Fibroblast of pulmonary artery (primary cell): ENCODE data around the gene YEATS2.
"Not testable (repeated sequence)": the region's sequence is repeated elsewhere in the genome, so short reads cannot be mapped to it uniquely, and the experiment has no call there.

Experiments
- DNase-seq: peaks from one replicate; pipeline ENCODE4 v3.0.0-alpha.2; 2010; ENCODE audit warnings: low read depth
- H3K4me3 ChIP-seq: replicated peaks from 2 replicates; pipeline ENCODE4 v1.5.1; 2011; ENCODE audit warnings: low read depth, mild to moderate bottlenecking, control low read depth, low read length, moderate library complexity
- CTCF ChIP-seq: IDR thresholded peaks from 2 replicates; pipeline ENCODE4 v1.5.1; 2011; ENCODE audit warnings: mild to moderate bottlenecking, control low read depth, low read length, inconsistent platforms; ENCODE audit errors: missing control alignments

The YEATS2 gene

DNA sequence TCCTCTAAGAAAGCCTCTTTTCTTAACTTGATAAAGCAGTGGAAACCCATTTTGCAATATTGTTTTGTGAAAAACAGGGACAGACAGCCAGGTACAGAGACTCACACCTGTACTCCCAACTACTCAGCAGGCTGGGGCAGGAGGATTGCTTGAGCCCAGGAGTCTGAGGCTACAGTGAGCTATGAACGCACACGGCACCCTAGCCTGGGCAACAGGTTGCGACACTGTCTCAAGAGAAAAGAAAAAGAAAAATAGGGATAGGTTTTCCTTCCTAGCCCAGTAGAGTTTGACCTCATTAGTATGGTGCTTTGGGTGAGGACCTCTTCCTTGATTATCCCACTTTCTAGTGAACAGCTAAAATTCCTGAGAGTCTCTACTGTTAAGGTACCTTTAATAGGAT is 17.5 kb upstream of the YEATS2 start:
- DNase-seq: no peak
- no peak for TF ChIP-seq CTCF
- no peak overlapping the region for H3K4me3 ChIP-seq

- no peak for TF ChIP-seq CTCF
- H3K4me3 ChIP-seq: no peak overlapping the region
- no peak for DNase-seq
Observed at GRCh38 chr3:183687705-183688104, 9.9 kb upstream of the YEATS2 start.

GRCh38 chr3:183688874-183689273 is 8.7 kb upstream of the YEATS2 start:
- DNase-seq: peak; percentile 20
- no peak overlapping the region for H3K4me3 ChIP-seq
- TF ChIP-seq CTCF: no peak

GRCh38 chr3:183689621-183690020 is 8.0 kb upstream of the YEATS2 start:
- not testable (repeated sequence) for DNase-seq, H3K4me3 ChIP-seq

- no peak overlapping the region for H3K4me3 ChIP-seq
- TF ChIP-seq CTCF: no peak
- DNase-seq: no peak
Observed at GRCh38 chr3:183690402-183690995, 7.1 kb upstream of the YEATS2 start.

DNA sequence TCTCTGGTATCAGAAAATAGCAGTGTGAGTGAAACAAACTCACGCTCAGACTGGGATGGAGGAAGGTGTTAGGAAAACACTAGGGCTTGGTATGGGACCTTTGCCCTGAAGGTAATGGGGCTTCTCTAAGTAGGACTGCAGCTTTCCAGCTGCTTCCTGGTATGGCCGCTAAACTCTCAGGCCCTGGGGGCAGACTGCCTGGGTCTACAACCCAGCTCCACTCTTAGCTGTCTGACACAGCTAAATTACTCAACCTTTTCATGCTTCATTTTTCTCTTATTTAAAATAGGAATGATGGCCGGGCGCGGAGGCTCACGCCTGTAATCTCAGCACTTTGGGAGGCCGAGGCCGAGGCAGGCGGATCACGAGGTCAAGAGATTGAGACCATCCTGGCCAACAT is 5.2 kb upstream of the YEATS2 start:
- no peak for TF ChIP-seq CTCF
- H3K4me3 ChIP-seq: no peak overlapping the region
- DNase-seq: no peak

GRCh38 chr3:183695569-183696364 is 1.8 kb upstream of the YEATS2 start:
- DNase-seq: no peak
- TF ChIP-seq CTCF: no peak
- no peak overlapping the region for H3K4me3 ChIP-seq
